ENCODE measurements around the gene TANC1. TPM values are rescaled to one million over a fixed set of nuclear protein-coding genes. Genes with fewer than 3 reads are reported as not detected.

Gene TANC1
- total RNA-seq, 1 donor: 34.7 TPM

DNA sequence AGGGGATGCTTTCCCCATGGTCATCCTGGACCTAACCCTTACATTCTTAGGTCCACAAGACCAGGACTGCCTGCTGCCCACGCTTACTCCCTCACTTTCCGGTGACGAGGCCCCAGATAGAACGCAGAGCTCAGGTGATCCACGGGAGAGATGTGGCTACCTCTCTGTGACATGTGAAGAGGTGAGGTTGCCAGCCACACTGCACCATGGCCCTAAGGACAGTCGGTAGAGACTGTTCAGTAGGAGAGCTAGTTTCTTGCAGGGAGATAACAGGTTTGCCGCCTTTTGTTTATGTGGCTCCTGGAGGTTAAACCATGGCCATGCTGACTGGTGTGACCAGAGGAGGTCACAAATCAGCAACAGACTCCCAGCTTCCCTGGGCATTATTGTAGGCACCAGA, 246.7 kb downstream of the TANC1 start:
- Histone ChIP-seq H3K4me2 (ENCODE audit: insufficient read depth, low read length) (no peak overlapping the region), H3K36me3 (ENCODE audit: insufficient read depth, low read length) (peaks cover 44% of the 10 kb centered on the region), H4K20me1 (ENCODE audit: insufficient read depth, low read length) (no peaks in the 10 kb centered on the region), H3K27me3 (ENCODE audit: insufficient read depth, low read length) (no peaks in the 10 kb centered on the region), H3K4me3 (ENCODE audit: insufficient read depth, low read length) (no peak overlapping the region), H2AFZ (ENCODE audit: low read length) (no peak overlapping the region), H3K79me2 (ENCODE audit: insufficient read depth, low read length) (no peaks in the 10 kb centered on the region), H3K9me3 (ENCODE audit: low read depth, low read length) (no peaks in the 10 kb centered on the region), H3K27ac (ENCODE audit: low read depth, low read length) (no peak overlapping the region), H3K4me1 (ENCODE audit: insufficient read depth, low read length) (peaks cover 15% of the 10 kb centered on the region)
- TF ChIP-seq, protein P1, sequence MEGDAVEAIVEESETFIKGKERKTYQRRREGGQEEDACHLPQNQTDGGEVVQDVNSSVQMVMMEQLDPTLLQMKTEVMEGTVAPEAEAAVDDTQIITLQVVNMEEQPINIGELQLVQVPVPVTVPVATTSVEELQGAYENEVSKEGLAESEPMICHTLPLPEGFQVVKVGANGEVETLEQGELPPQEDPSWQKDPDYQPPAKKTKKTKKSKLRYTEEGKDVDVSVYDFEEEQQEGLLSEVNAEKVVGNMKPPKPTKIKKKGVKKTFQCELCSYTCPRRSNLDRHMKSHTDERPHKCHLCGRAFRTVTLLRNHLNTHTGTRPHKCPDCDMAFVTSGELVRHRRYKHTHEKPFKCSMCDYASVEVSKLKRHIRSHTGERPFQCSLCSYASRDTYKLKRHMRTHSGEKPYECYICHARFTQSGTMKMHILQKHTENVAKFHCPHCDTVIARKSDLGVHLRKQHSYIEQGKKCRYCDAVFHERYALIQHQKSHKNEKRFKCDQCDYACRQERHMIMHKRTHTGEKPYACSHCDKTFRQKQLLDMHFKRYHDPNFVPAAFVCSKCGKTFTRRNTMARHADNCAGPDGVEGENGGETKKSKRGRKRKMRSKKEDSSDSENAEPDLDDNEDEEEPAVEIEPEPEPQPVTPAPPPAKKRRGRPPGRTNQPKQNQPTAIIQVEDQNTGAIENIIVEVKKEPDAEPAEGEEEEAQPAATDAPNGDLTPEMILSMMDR (IDR thresholded peaks at IDR 0.05; ENCODE audit: extremely low read depth, low read depth, low read length): no peak
- DNase-seq (ENCODE audit: insufficient read length, low spot score, missing footprints): no peak

DNA sequence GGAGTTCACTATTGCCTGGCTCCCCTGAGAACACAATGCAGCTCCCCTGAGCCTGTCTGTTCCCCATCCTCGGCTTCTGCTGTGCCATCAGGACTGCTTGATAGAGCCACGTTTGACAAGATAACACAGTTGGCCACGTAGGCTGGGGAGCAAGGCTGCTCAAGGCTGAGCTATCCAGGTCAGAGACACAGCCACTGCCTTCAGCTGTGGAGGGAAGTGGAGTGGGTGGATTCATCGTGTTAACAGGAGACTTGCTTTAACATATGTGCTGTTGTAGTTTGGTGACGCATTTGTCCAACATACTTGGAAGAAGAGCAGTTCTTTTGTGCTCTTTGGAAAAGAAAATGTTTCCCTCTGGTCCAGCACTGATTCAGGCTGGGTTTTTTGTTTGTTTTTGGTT, 249.2 kb downstream of the TANC1 start:
- no peaks in the 10 kb centered on the region for H4K20me1 ChIP-seq (ENCODE audit: insufficient read depth, low read length)
- H3K79me2 ChIP-seq (ENCODE audit: insufficient read depth, low read length): no peaks in the 10 kb centered on the region
- H3K4me2 ChIP-seq (ENCODE audit: insufficient read depth, low read length): no peak overlapping the region
- H3K27me3 ChIP-seq (ENCODE audit: insufficient read depth, low read length): no peaks in the 10 kb centered on the region
- no peaks in the 10 kb centered on the region for H3K9me3 ChIP-seq (ENCODE audit: low read depth, low read length)
- H3K4me1 ChIP-seq (ENCODE audit: insufficient read depth, low read length): no peaks in the 10 kb centered on the region
- peaks cover 51% of the 10 kb centered on the region for H3K36me3 ChIP-seq (ENCODE audit: insufficient read depth, low read length)
- H3K4me3 ChIP-seq (ENCODE audit: insufficient read depth, low read length): no peak overlapping the region
- no peak overlapping the region for H3K27ac ChIP-seq (ENCODE audit: low read depth, low read length)
- H2AFZ ChIP-seq (ENCODE audit: low read length): no peak overlapping the region
- DNase-seq (ENCODE audit: insufficient read length, low spot score, missing footprints): no peak
- TF ChIP-seq, protein P1 (IDR thresholded peaks at IDR 0.05; ENCODE audit: extremely low read depth, low read depth, low read length): no peak

DNA sequence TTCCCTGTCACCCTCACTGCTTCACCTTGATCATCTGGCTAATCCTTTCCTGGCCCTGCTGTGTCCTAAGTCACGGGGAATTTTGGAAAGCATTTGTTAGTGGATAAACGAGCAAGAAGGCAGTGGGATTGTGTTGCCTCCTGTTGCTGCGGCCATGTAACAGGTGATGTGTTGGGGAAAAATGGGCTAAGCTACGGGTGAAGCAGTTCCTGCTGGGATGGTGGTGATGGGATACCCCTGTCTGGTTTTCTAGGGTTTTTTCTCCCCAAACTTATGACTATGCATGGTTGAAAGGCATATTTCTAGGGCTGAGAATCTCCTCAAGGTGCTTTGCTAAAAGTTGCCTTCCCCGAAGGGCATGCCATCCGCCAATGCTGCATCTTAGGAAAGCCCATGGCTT, 249.9 kb downstream of the TANC1 start:
- Histone ChIP-seq H3K4me1 (ENCODE audit: insufficient read depth, low read length) (no peaks in the 10 kb centered on the region), H3K36me3 (ENCODE audit: insufficient read depth, low read length) (peaks cover 51% of the 10 kb centered on the region)

DNA sequence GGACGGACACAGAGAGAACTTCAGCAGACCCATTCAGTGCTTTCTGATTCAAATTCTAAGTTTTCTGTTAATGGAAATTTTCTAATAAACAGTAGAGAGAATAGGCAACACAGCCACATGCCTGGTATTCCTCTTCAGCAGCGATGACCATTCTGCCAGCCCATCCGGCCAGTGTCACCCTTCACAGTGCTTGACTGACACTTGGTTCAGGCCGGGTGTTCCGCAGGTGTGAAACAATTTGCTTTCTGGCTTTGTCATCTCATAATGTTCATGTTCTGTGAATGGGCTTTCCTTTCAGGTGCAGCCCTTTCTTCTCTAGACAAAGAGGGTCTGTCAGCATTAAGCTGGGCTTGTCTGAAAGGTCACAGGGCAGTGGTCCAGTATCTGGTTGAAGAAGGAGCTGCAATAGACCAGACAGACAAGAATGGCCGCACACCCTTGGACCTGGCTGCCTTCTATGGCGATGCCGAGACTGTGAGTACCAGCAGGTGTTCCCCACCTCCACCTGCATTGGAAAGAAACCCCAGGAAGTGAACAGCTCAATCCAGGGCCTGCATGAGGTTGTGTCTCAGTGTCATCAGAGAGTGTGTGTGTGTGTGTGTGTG, 251.1 kb downstream of the TANC1 start:
- Histone ChIP-seq H3K4me1 (ENCODE audit: insufficient read depth, low read length) (no peaks in the 10 kb centered on the region), H4K20me1 (ENCODE audit: insufficient read depth, low read length) (no peaks in the 10 kb centered on the region), H3K79me2 (ENCODE audit: insufficient read depth, low read length) (no peaks in the 10 kb centered on the region), H3K4me3 (ENCODE audit: insufficient read depth, low read length) (no peak overlapping the region), H3K27me3 (ENCODE audit: insufficient read depth, low read length) (no peaks in the 10 kb centered on the region), H3K27ac (ENCODE audit: low read depth, low read length) (no peak overlapping the region), H3K4me2 (ENCODE audit: insufficient read depth, low read length) (no peak overlapping the region), H2AFZ (ENCODE audit: low read length) (no peak overlapping the region), H3K36me3 (ENCODE audit: insufficient read depth, low read length) (peaks cover 56% of the 10 kb centered on the region), H3K9me3 (ENCODE audit: low read depth, low read length) (no peaks in the 10 kb centered on the region)
- DNase-seq (ENCODE audit: insufficient read length, low spot score, missing footprints): no peak
- TF ChIP-seq, protein P1 (IDR thresholded peaks at IDR 0.05; ENCODE audit: extremely low read depth, low read depth, low read length): no peak

More for the DNA sequence above, 249.9 kb downstream of the TANC1 start:
- H2AFZ ChIP-seq (ENCODE audit: low read length): no peak overlapping the region
- H4K20me1 ChIP-seq (ENCODE audit: insufficient read depth, low read length): no peaks in the 10 kb centered on the region
- H3K27ac ChIP-seq (ENCODE audit: low read depth, low read length): no peak overlapping the region
- H3K4me2 ChIP-seq (ENCODE audit: insufficient read depth, low read length): no peak overlapping the region
- TF ChIP-seq, protein P1 (IDR thresholded peaks at IDR 0.05; ENCODE audit: extremely low read depth, low read depth, low read length): no peak
- no peak overlapping the region for H3K4me3 ChIP-seq (ENCODE audit: insufficient read depth, low read length)
- no peak for DNase-seq (ENCODE audit: insufficient read length, low spot score, missing footprints)
- no peaks in the 10 kb centered on the region for H3K9me3 ChIP-seq (ENCODE audit: low read depth, low read length)
- H3K79me2 ChIP-seq (ENCODE audit: insufficient read depth, low read length): no peaks in the 10 kb centered on the region
- H3K27me3 ChIP-seq (ENCODE audit: insufficient read depth, low read length): no peaks in the 10 kb centered on the region

All from osteoblast (primary cell).